RWPE1 (cell line): ENCODE measurements around the gene DTNB.

ENCODE experiments used
- CTCF ChIA-PET: fragments of 350-600 bp; sonication (Branson Sonifier 250); formaldehyde crosslinking; extraction: SDS; loops from one replicate; lab custom pipeline; 2021; lab: Yijun Ruan, JAX
- POLR2A ChIA-PET: fragments of 400-600 bp; formaldehyde crosslinking; extraction: SDS; loops from one replicate; lab custom pipeline; 2020; ENCODE audit warnings: antibody characterized with exemption; ENCODE audit not compliant: low non-redundant PET; lab: Yijun Ruan, JAX
- DNase-seq: peaks from one replicate; pipeline ENCODE4 v3.0.0; 2012; ENCODE audit warnings: low spot score
- H3K27ac ChIP-seq: fragments of 450-650 bp; 2 replicates; pipeline ENCODE4 v1.5.1; 2017
- CTCF ChIP-seq: fragments of 450-650 bp; conservative IDR thresholded peaks from 2 replicates; pipeline ENCODE4 v1.5.1; 2017; ENCODE audit warnings: low read depth, mild to moderate bottlenecking

Gene DTNB

DNA sequence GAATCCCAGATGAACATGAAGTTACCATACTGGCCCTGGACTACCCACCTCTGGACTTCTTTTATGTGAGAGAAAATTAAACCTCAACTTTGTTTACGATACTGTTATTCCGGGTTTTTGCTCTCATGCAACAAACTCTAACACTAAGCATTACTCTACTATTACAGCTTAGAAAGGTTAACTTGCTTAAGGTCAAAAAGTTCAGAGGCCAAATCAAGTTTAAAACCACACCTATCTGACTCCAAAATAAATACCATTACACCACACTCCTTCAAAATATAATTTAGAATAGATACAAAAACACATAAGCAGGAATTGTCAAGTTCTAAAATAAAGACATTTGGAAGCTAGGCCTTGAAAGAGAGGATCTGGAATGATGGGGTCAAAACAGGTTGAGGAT is 75.0 kb downstream of the DTNB start:
- no peak overlapping the region for H3K27ac ChIP-seq
- no peak for DNase-seq
- POLR2A ChIA-PET = no interaction called here
- TF ChIP-seq CTCF = no peak
- CTCF ChIA-PET = no interaction called here

DNA sequence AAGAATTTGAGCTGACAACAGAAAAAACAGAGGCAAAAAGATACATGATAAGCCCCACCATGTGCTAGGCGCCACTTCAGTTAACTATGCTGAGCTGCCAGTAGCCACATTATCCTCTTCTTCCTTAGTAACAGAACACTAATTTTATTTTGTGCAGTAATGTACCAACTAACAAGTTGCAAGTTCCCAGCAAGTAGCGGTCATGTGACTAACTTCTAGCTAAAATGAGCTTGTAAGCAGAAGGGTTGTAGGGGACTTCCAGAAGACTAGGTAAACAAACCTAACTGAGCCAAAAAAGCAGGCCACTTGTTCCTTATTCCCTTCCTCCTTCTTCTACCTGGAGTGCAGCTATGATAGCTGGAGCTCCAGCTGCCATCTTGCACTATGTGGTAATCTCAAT is 75.5 kb downstream of the DTNB start:
- CTCF ChIA-PET = no interaction called here
- POLR2A ChIA-PET = no interaction called here

DNA sequence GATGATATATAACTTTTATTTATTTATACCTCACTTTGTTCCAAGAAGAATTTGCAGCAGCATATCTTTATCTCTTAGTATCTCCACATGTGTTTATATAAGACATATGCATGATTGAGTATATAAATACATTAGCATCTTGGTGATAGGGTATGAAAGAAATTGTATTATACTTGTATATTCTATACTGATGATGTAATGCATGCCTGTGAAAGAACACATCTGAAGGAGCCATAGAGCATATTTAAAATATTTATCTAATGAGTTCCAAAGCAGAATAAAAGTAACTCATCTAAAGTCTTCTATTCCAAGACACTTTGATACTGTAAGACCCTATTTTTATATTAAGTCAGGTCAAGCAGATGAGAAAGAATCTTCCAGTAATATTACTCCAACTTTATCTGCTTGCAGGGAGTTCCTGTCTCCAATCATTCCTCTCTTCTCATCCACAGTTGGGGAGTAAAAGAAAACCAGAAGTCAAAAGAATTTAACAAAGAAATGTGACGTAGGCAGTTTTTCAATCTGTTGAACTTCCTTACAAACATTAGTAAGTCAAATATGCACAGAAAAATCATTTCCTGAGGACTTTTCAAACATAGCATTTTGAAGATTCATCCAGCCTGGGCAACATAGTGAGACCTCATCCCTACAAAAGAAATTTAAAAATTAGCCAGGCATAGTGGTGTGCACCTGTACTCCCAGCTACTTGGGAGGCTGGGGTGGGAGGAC is 76.7 kb downstream of the DTNB start:
- no peak overlapping the region for H3K27ac ChIP-seq
- DNase-seq = no peak
- CTCF ChIA-PET = interaction anchor here (0.6 to 0.7 kb wide), 2 partner anchors 16 to 173 kb away, joined by 3 to 4 read pairs; no protein-coding TSS in a partner anchor
- POLR2A ChIA-PET = no interaction called here
- no peak for TF ChIP-seq CTCF

More for the DNA sequence above, 75.5 kb downstream of the DTNB start:
- no peak for DNase-seq
- TF ChIP-seq CTCF = no peak
- H3K27ac ChIP-seq = no peak overlapping the region

- CTCF ChIA-PET = no interaction called here
- no peak for TF ChIP-seq CTCF
- H3K27ac ChIP-seq = no peak overlapping the region
- DNase-seq = no peak
- POLR2A ChIA-PET = no interaction called here
Measured at GRCh38 chr2:25595393-25595792, 78.0 kb downstream of the DTNB start.

DNA sequence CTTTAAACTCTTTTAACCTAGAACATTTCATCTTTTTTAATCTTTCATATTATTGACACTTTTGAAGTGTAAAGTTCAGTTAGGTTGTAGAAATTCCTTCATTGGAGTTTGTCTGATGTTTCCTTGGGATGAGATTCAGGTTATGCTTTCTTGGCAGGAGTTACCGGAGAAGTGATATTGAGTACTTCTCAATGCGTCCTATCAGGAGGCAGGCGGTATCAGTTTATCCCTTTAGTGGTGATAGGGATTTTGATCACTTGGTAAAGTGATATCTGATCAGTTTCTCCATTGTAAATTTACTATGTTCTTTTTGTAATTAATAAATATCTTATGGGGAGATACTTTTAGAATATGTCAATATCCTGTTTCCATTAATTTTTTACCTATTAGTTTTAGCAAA is 78.4 kb downstream of the DTNB start:
- ChIA-PET CTCF (no interaction called here), POLR2A (no interaction called here)
- no peak for TF ChIP-seq CTCF
- no peak overlapping the region for H3K27ac ChIP-seq
- DNase-seq = no peak

DNA sequence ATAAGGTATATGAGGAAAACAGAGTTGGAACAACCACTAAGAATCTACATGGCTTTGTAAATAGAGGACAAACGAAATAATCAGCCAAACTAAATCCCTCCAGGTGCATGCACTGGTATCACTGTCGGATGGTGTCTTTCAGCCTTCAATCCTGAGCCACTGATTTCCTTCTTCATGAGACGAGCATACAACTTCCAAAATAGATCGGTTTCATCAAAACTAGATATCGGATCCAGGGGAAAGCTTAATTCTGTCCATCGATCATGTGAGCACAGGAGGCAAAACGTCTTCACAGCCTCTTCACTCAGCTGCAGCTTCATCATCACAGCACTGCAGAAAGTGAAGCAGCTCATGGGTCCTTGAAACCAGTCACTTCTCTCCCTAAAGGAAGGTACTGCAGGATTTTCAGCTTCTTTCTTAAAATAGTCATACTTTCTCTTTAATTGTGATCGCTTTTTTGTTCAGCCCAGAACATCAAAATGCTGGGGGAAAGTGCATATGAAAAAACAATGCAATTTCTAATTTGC is 80.5 kb downstream of the DTNB start:
- POLR2A ChIA-PET = no interaction called here
- TF ChIP-seq CTCF = no peak

More for the DNA sequence above, 80.5 kb downstream of the DTNB start:
- H3K27ac ChIP-seq = no peak overlapping the region
- CTCF ChIA-PET = no interaction called here
- no peak for DNase-seq
